SK-N-SH (cell line): Measurements from ENCODE around the gene CDH4. TPM values are rescaled to one million over a fixed set of nuclear protein-coding genes. Genes with fewer than 3 reads are reported as not detected.

ENCODE experiments used
- CTCF ChIA-PET: fragments of 300-600, 350-600 bp; formaldehyde crosslinking; extraction: SDS; loops from one replicate; lab custom pipeline; 2021; lab: Yijun Ruan, JAX
- POLR2A ChIA-PET: fragments of 350-600 bp; sonication (Branson Sonifier 250); formaldehyde crosslinking; extraction: SDS; loops from one replicate; lab custom pipeline; 2020; ENCODE audit warnings: antibody characterized with exemption, inconsistent platforms; lab: Yijun Ruan, JAX
- DNase-seq: peaks from one replicate; pipeline ENCODE4 v3.0.0; 2012
- H2AFZ ChIP-seq: fragments of 200-600 bp; sonication (generic); 2 replicates; pipeline ENCODE4 v1.8.1; 2016; ENCODE audit warnings: antibody characterized with exemption, mild to moderate bottlenecking, low read depth
- H3F3A ChIP-seq: fragments of 200-600 bp; sonication (generic); replicated peaks from 2 replicates; pipeline ENCODE3; 2016; ENCODE audit warnings: antibody characterized with exemption, mild to moderate bottlenecking; ENCODE audit not compliant: insufficient read depth
- H3K27ac ChIP-seq, 2 experiments: fragments of 200-500 bp in 1 of 2; fragments of 200-600 bp in 1 of 2; sonication (Bioruptor generic) in 1 of 2; sonication (generic), shearing (Covaris generic) in 1 of 2; 2 replicates each; pipeline versions ENCODE4 v1.5.1 to v1.6.1; 2014 to 2016; ENCODE audit warnings: low read depth in 2 of 2, inconsistent platforms in 1 of 2, low read length in 1 of 2, mild to moderate bottlenecking in 1 of 2, mixed read lengths in 1 of 2
- H3K27me3 ChIP-seq: fragments of 200-600 bp; sonication (generic), shearing (Covaris generic); 2 replicates; pipeline ENCODE4 v1.6.1; 2016; ENCODE audit warnings: mixed run types; ENCODE audit not compliant: insufficient read depth
- H3K36me3 ChIP-seq, 2 experiments: fragments of 200-500 bp in 1 of 2; fragments of 200-600 bp in 1 of 2; sonication (Bioruptor generic) in 1 of 2; sonication (generic) in 1 of 2; replicated peaks in 1 of 2; 2 replicates each; pipeline versions ENCODE3 to v1.5.1; 2014 to 2016; ENCODE audit warnings: low read length in 1 of 2, mild to moderate bottlenecking in 1 of 2; ENCODE audit not compliant: insufficient read depth in 2 of 2, control insufficient read depth in 1 of 2
- H3K4me1 ChIP-seq, 2 experiments: fragments of 200-500 bp in 1 of 2; fragments of 200-600 bp in 1 of 2; sonication (Bioruptor generic) in 1 of 2; sonication (generic), shearing (Covaris generic) in 1 of 2; 2 replicates each; pipeline versions ENCODE4 v1.5.1 to v1.6.1; 2014 to 2016; ENCODE audit warnings: low read depth in 1 of 2, low read length in 1 of 2, mixed run types in 1 of 2; ENCODE audit not compliant: insufficient read depth in 2 of 2, control insufficient read depth in 1 of 2
- H3K4me2 ChIP-seq: fragments of 200-600 bp; sonication (generic), shearing (Covaris generic); 2 replicates; pipeline ENCODE4 v1.6.1; 2017; ENCODE audit warnings: mixed run types
- H3K4me3 ChIP-seq, 2 experiments: fragments of 200-500 bp in 1 of 2; fragments of 200-600 bp in 1 of 2; sonication (Bioruptor generic) in 1 of 2; sonication (generic), shearing (Covaris generic) in 1 of 2; 2 replicates each; pipeline versions ENCODE4 v1.5.1 to v1.8.1; 2014 to 2016; ENCODE audit warnings: low read depth in 2 of 2, inconsistent platforms in 1 of 2, low read length in 1 of 2, mild to moderate bottlenecking in 1 of 2, mixed read lengths in 1 of 2, moderate library complexity in 1 of 2
- H3K79me2 ChIP-seq: fragments of 200-600 bp; sonication (generic); 2 replicates; pipeline ENCODE4 v1.8.1; 2017; ENCODE audit warnings: mild to moderate bottlenecking; ENCODE audit not compliant: insufficient read depth
- H3K9ac ChIP-seq: fragments of 200-600 bp; sonication (generic); 2 replicates; pipeline ENCODE4 v1.6.1; 2017; ENCODE audit warnings: mixed run types
- H3K9me2 ChIP-seq: fragments of 200-600 bp; sonication (generic); 2 replicates; pipeline ENCODE4 v1.6.1; 2017; ENCODE audit warnings: mixed run types
- H3K9me3 ChIP-seq: fragments of 200-600 bp; sonication (generic); 2 replicates; pipeline ENCODE4 v1.6.1; 2017; ENCODE audit warnings: mixed run types, mild to moderate bottlenecking, moderate library complexity
- H4K20me1 ChIP-seq: fragments of 200-600 bp; sonication (generic); 2 replicates; pipeline ENCODE4 v1.6.1; 2017; ENCODE audit warnings: mild to moderate bottlenecking, mixed run types; ENCODE audit not compliant: insufficient read depth
- CHD2 ChIP-seq: fragments of 150-350 bp; IDR thresholded peaks from 2 replicates; pipeline ENCODE4 v1.6.1; 2018; ENCODE audit warnings: low read length; ENCODE audit not compliant: partially characterized antibody
- ELF1 ChIP-seq: IDR thresholded peaks from 2 replicates; pipeline ENCODE4 v1.4.0; 2012
- EZH2phosphoT487 ChIP-seq: fragments of 200-600 bp; sonication (generic); IDR thresholded peaks from 2 replicates; pipeline ENCODE4 v1.6.1; 2017; ENCODE audit warnings: low read depth, mixed run types, mild to moderate bottlenecking, antibody characterized with exemption, moderate library complexity, borderline replicate concordance
- FOXJ3 ChIP-seq: sonication (generic); formaldehyde crosslinking; IDR thresholded peaks from 2 replicates; pipeline ENCODE4 v1.5.1; 2020; ENCODE audit warnings: mild to moderate bottlenecking, missing genetic modification reagents
- FOXM1 ChIP-seq: IDR thresholded peaks from 2 replicates; pipeline ENCODE4 v1.4.0; 2012; ENCODE audit warnings: low read depth, mild to moderate bottlenecking
- GATA2 ChIP-seq: sonication (generic); formaldehyde crosslinking; IDR thresholded peaks from 2 replicates; pipeline ENCODE4 v1.5.0; 2020; ENCODE audit warnings: mild to moderate bottlenecking, missing genetic modification reagents
- JUND ChIP-seq: IDR thresholded peaks from 2 replicates; pipeline ENCODE4 v1.4.0; 2012
- MXI1 ChIP-seq: IDR thresholded peaks from 2 replicates; pipeline ENCODE4 v1.6.1; 2012; ENCODE audit warnings: mild to moderate bottlenecking, low read depth, low read length, improper control_type of control experiment
- NRF1 ChIP-seq: IDR thresholded peaks from 2 replicates; pipeline ENCODE4 v1.6.1; 2012; ENCODE audit warnings: low read depth, mild to moderate bottlenecking, low read length
- POLR2AphosphoS5 ChIP-seq: IDR thresholded peaks from 2 replicates; pipeline ENCODE4 v1.6.1; 2012; ENCODE audit warnings: low read depth, low read length
- RXRA ChIP-seq: IDR thresholded peaks from 2 replicates; pipeline ENCODE4 v1.4.0; 2012; ENCODE audit warnings: low read depth, mild to moderate bottlenecking, borderline replicate concordance
- SIN3A ChIP-seq: IDR thresholded peaks from 2 replicates; pipeline ENCODE4 v1.6.1; 2012; ENCODE audit warnings: low read depth, mild to moderate bottlenecking, low read length, moderate library complexity, borderline replicate concordance
- TCF12 ChIP-seq: IDR thresholded peaks from 2 replicates; pipeline ENCODE4 v1.4.0; 2012
- YY1 ChIP-seq: IDR thresholded peaks from 2 replicates; pipeline ENCODE4 v1.4.0; 2012; ENCODE audit warnings: low read depth, mild to moderate bottlenecking
- WGBS: methylation state at CpG from one replicate; pipeline ENCODE4 v1.1.6; 2017; ENCODE audit warnings: low lambda C conversion rate; 5-methylcytosine and 5-hydroxymethylcytosine counted together
- polyA plus RNA-seq, 3 experiments: library from polyadenylated mRNA; depleted of rRNA; stranded (reverse); fragments of >200 nt; gene quantifications; 2 replicates each; pipeline ENCODE4 v1.2.3, GENCODE V29; 2012
- TF ChIP-seq, protein P1 (sequence below): fragments of 150-350 bp; IDR thresholded peaks from 2 replicates; pipeline ENCODE4 v1.6.1; 2017; ENCODE audit warnings: antibody characterized with exemption, low read length, low read depth, borderline replicate concordance
- TF ChIP-seq, protein P2 (sequence below): IDR thresholded peaks from 2 replicates; pipeline ENCODE4 v1.6.1; 2012; ENCODE audit warnings: mild to moderate bottlenecking, low read depth, low read length, moderate library complexity
- TF ChIP-seq, protein P3 (sequence below): IDR thresholded peaks from 2 replicates; pipeline ENCODE4 v1.4.0; 2012; ENCODE audit warnings: low read depth

CDH4 gene
- polyA plus RNA-seq, 1 of the 3 experiments (the other 2 are of a cell fraction): not detected

DNA sequence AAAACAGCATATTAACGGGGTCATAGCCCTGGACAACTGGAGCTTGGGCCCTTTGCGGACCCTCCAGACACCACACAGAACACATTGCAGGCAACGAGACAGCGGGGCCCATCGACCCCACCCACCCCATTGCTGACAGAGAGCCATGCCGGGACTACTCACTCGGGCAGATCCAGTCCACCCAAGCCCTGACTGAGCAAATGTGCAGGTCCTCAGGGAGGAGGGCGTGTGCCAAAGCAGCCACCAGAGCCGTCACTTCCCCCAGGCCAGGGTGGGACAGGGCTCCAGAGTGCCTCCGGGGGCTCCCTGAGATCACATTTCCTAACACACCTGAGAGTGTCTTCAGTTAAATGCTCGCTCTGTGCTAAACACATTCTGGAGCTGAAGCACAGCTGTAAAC is 114.9 kb downstream of the CDH4 start:
- no peak overlapping the region for H3K4me3 ChIP-seq
- H3K79me2 ChIP-seq: no peaks in the 10 kb centered on the region
- ChIA-PET CTCF (no interaction called here), POLR2A (no interaction called here)
- no peaks in the 10 kb centered on the region for H3K36me3 ChIP-seq
- no peaks in the 10 kb centered on the region for H3K9me3 ChIP-seq
- WGBS: 20% methylated on average over 7 of the region's 11 CpGs
- H3K27ac ChIP-seq: no peak overlapping the region
- DNase-seq: no peak
- no peak overlapping the region for H3K9ac ChIP-seq
- no peaks in the 10 kb centered on the region for H3K27me3 ChIP-seq
- no peaks in the 10 kb centered on the region for H3K4me1 ChIP-seq
- no peaks in the 10 kb centered on the region for H3F3A ChIP-seq
- no peak overlapping the region for H2AFZ ChIP-seq
- H4K20me1 ChIP-seq: no peaks in the 10 kb centered on the region
- H3K9me2 ChIP-seq: no peaks in the 10 kb centered on the region
- no peak overlapping the region for H3K4me2 ChIP-seq
- no peak for TF ChIP-seq GATA2 (CRISPR knock-in tag)
- no peak for TF ChIP-seq NRF1

DNA sequence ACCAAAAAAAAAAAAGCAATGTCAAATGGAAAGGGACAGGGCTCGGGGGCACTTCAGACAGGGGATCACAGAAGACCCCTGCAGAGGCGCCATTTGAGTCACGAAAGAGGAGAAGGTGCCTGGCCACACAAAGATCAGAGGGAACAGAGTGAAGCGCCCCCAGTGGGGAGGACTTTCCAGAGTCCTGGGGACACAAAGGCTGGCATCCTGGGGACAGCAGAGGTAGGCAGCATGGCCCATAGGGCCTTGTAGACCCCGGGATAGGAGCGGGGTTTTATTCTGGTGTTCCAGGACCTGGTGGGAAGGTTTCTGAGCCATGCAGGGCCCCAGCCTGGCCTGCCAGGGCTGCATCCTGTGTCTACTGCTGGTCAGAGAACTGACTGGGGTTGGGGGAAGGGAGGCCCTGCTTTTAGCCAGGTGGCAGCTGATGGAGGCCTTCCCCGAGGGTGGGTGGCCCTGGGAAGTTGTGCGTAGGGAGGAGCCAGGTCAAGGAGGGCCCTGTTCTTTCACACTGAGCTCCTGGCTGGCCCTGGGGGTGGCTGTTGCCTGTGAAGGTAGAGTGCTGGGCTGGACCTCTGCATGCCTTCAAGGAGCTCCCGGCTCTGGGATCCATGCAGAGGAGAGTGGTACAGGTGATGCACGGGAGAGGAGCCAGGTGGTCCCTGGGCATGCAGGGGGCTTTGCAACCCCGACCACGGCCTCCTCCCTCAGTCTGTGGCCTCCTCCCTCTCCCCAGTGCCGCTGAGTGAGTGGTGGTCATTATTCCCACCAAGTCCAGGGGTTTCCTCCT is 117.9 kb downstream of the CDH4 start:
- H3K9me3 ChIP-seq: no peaks in the 10 kb centered on the region
- H3K9me2 ChIP-seq: no peaks in the 10 kb centered on the region
- CTCF ChIA-PET: no interaction called here
- no peak overlapping the region for H3K4me3 ChIP-seq
- H4K20me1 ChIP-seq: no peaks in the 10 kb centered on the region
- 37% methylated on average over 11 of the region's 13 CpGs for WGBS
- TF ChIP-seq POLR2AphosphoS5: no peak
- TF ChIP-seq ELF1: no peak
- TF ChIP-seq, protein P1, sequence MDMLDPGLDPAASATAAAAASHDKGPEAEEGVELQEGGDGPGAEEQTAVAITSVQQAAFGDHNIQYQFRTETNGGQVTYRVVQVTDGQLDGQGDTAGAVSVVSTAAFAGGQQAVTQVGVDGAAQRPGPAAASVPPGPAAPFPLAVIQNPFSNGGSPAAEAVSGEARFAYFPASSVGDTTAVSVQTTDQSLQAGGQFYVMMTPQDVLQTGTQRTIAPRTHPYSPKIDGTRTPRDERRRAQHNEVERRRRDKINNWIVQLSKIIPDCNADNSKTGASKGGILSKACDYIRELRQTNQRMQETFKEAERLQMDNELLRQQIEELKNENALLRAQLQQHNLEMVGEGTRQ: no peak
- TF ChIP-seq EZH2phosphoT487: no peak
- H2AFZ ChIP-seq: no peak overlapping the region
- no peaks in the 10 kb centered on the region for H3K79me2 ChIP-seq
- H3K27ac ChIP-seq: no peak overlapping the region
- DNase-seq: no peak
- H3K27me3 ChIP-seq: no peaks in the 10 kb centered on the region
- H3K4me1 ChIP-seq: no peaks in the 10 kb centered on the region
- no peaks in the 10 kb centered on the region for H3K36me3 ChIP-seq
- H3F3A ChIP-seq: no peaks in the 10 kb centered on the region
- H3K4me2 ChIP-seq: no peak overlapping the region
- no peak overlapping the region for H3K9ac ChIP-seq
- POLR2A ChIA-PET: no interaction called here

DNA sequence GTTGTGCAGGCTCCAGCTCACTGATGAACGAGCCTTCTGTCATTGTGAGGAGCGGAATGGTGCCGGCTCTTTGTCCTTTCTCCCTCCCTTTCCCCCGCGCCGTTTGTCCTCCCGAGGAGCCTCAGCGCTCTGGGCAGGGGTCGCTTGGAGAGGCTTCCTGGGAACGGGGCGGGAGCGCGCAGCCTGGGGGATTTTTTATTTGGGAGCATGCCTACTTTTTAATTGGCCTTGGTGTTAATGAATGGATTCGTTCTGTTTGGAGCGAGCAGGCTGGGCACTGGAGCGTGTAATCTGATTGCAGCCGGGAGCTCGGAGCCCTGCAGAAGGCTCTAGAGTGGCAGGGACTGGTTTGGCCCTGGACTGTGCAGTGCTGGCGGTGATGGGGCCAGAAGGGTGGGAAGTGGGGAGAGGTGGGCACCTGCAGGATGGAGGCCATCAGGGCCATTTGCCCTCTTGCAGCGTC is 118.8 kb downstream of the CDH4 start:
- no peaks in the 10 kb centered on the region for H3K79me2 ChIP-seq

More for the DNA sequence above, 118.8 kb downstream of the CDH4 start:
- DNase-seq: peak; percentile 57
- Histone ChIP-seq H3K9me2 (no peaks in the 10 kb centered on the region), H3K27me3 (no peaks in the 10 kb centered on the region), H3F3A (no peaks in the 10 kb centered on the region), H3K27ac (no peak overlapping the region), H4K20me1 (no peaks in the 10 kb centered on the region), H2AFZ (no peak overlapping the region), H3K36me3 (no peaks in the 10 kb centered on the region), H3K9me3 (no peaks in the 10 kb centered on the region), H3K9ac (no peak overlapping the region), H3K4me1 (no peaks in the 10 kb centered on the region), H3K4me3 (no peak overlapping the region), H3K4me2 (no peak overlapping the region)
- TF ChIP-seq JUND: no peak
- no peak for TF ChIP-seq YY1
- TF ChIP-seq ELF1: no peak
- TF ChIP-seq TCF12: no peak
- no peak for TF ChIP-seq POLR2AphosphoS5
- TF ChIP-seq, protein P2, sequence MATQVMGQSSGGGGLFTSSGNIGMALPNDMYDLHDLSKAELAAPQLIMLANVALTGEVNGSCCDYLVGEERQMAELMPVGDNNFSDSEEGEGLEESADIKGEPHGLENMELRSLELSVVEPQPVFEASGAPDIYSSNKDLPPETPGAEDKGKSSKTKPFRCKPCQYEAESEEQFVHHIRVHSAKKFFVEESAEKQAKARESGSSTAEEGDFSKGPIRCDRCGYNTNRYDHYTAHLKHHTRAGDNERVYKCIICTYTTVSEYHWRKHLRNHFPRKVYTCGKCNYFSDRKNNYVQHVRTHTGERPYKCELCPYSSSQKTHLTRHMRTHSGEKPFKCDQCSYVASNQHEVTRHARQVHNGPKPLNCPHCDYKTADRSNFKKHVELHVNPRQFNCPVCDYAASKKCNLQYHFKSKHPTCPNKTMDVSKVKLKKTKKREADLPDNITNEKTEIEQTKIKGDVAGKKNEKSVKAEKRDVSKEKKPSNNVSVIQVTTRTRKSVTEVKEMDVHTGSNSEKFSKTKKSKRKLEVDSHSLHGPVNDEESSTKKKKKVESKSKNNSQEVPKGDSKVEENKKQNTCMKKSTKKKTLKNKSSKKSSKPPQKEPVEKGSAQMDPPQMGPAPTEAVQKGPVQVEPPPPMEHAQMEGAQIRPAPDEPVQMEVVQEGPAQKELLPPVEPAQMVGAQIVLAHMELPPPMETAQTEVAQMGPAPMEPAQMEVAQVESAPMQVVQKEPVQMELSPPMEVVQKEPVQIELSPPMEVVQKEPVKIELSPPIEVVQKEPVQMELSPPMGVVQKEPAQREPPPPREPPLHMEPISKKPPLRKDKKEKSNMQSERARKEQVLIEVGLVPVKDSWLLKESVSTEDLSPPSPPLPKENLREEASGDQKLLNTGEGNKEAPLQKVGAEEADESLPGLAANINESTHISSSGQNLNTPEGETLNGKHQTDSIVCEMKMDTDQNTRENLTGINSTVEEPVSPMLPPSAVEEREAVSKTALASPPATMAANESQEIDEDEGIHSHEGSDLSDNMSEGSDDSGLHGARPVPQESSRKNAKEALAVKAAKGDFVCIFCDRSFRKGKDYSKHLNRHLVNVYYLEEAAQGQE: no peak
- TF ChIP-seq, protein P3, sequence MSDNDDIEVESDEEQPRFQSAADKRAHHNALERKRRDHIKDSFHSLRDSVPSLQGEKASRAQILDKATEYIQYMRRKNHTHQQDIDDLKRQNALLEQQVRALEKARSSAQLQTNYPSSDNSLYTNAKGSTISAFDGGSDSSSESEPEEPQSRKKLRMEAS: no peak
- TF ChIP-seq SIN3A: no peak
- no peak for TF ChIP-seq CHD2
- no peak for TF ChIP-seq NRF1
- no peak for TF ChIP-seq FOXJ3 (CRISPR knock-in tag)
- TF ChIP-seq MXI1: no peak
- no peak for TF ChIP-seq RXRA
- TF ChIP-seq GATA2 (CRISPR knock-in tag): no peak
- no peak for TF ChIP-seq FOXM1
- CTCF ChIA-PET: no interaction called here
- 19% methylated on average over 19 of the region's 20 CpGs for WGBS
- POLR2A ChIA-PET: no interaction called here
